ENCODE results near the gene SLC29A3.

DNA sequence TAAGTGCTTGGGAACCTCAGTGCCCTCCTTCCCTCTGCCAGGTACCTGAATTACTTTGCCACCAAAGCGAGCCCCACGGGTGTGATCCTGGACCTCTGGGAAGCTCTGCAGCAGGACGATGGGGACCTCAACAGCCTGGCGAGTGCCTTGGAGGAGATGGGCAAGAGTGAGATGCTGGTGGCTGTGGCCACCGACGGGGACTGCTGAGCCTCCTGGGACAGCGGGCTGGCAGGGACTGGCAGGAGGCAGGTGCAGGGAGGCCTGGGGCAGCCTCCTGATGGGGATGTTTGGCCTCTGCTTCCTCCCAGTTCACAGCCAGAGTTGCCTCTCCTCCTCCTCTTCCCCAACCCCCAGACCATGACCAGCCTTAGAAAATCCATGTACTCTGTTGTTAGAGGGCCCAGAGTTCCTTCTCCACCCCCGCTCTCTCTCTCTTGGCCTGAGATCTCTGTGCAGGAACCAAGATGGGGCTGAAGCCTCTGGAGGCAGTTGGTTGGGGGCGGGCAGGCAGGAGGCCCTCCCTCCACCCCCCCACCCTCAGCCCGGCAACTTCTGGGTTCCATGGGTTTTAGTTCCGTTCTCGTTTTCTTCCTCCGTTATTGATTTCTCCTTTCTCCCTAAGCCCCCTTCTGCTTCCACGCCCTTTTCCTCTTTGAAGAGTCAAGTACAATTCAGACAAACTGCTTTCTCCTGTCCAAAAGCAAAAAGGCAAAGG, 19.8 kb upstream of the SLC29A3 start:
- TF ChIP-seq, protein P1, sequence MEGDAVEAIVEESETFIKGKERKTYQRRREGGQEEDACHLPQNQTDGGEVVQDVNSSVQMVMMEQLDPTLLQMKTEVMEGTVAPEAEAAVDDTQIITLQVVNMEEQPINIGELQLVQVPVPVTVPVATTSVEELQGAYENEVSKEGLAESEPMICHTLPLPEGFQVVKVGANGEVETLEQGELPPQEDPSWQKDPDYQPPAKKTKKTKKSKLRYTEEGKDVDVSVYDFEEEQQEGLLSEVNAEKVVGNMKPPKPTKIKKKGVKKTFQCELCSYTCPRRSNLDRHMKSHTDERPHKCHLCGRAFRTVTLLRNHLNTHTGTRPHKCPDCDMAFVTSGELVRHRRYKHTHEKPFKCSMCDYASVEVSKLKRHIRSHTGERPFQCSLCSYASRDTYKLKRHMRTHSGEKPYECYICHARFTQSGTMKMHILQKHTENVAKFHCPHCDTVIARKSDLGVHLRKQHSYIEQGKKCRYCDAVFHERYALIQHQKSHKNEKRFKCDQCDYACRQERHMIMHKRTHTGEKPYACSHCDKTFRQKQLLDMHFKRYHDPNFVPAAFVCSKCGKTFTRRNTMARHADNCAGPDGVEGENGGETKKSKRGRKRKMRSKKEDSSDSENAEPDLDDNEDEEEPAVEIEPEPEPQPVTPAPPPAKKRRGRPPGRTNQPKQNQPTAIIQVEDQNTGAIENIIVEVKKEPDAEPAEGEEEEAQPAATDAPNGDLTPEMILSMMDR (IDR thresholded peaks at IDR 0.05) = no peak
- TF ChIP-seq POLR2A (IDR thresholded peaks at IDR 0.05) = no peak
- TF ChIP-seq POLR2AphosphoS5 (IDR thresholded peaks at IDR 0.05) = no peak
